SIG-M5 treated with dmso at 0.1 percent for 504 hours (cell line): ENCODE results near the gene GPATCH4.

Experiments used
- DNase-seq: peaks from one replicate; lab custom pipeline; 2025; ENCODE audit not compliant: unreplicated experiment; lab: John Stamatoyannopoulos, UW

Gene GPATCH4

DNA sequence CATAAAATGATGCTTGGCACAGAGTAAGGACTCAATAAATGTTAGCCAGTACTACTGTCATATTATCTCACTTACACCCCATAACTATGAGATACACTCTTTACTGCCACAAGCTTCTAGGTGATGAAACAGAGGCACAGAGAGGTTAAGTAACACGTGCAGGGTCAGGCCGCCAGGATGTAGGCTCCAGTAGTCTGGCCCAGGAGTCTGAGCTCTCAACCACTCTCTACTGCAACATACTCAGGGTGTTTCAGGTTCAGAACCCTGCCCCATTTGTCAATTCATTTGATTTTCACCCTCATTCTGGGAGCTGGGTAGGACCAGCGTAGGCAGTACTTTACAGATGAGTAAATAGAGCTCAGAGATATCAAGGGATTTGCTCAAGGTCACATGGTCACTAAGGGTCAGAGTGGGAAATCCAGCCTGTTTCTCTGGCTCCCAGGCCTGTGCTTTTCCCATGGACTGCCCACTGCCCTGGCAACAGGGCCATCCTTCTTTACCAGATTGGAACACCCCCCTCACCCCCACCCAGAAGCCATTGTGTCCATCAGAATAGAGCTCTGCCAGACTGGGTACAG is 50.1 kb downstream of the GPATCH4 start:
- DNase-seq = peak; percentile 38

DNA sequence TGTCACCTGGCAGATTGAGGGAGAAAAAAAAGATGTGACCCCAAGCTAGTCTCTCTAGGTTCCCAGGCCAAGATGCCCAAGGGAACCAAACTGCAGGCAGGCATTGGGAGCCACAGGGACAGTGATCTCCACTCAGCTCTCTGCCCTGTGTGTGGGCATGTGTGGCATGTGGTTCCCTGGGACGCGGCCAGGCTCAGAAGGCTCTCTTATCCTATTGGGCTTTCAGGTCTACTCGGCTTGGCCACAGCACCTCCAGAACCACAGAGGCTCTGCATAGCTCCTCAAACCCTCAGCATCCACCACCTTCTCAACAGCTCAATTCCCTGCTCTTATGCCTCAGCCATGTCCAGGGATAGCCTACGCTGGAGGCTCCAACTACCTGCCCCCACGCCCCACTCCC is 50.9 kb downstream of the GPATCH4 start:
- DNase-seq = no peak

DNA sequence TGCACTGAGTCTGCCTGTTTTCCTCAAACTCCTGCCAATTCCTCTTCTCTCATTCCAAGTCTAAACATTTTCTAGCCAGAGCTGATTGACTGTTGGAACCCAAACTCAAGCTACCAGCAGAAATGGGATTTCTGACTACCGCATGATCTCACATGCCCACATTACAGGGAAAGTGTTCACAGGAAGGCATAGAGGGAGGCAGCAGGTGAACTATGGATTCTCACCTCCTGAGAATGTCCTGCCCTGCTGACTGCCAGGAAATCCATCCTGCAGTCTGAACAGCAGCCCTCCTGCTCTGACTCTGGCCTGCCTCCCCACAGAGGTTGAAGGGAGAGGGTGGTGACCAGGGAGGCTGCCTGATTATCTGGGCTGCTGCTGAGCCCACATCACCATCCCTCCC is 51.4 kb downstream of the GPATCH4 start:
- DNase-seq = no peak

DNA sequence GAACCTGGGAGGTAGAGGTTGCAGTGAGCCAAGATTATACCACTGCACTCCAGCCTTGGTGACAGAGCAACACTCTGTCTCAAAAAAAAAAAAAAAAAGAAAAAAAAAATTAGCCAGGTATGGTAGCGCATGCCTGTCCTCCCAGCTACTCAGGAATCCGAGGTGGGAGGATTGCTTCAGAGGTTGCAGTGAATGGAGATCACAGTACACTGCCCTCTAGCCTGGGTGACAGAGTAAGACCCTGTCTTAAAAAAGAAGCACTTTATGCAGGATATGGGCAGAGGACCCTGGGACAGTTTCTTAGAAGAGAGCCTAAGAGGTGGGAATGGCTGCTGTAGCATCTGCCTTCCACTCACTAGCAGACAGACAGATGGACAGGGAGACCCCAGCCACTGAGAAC is 51.9 kb downstream of the GPATCH4 start:
- DNase-seq = no peak

DNA sequence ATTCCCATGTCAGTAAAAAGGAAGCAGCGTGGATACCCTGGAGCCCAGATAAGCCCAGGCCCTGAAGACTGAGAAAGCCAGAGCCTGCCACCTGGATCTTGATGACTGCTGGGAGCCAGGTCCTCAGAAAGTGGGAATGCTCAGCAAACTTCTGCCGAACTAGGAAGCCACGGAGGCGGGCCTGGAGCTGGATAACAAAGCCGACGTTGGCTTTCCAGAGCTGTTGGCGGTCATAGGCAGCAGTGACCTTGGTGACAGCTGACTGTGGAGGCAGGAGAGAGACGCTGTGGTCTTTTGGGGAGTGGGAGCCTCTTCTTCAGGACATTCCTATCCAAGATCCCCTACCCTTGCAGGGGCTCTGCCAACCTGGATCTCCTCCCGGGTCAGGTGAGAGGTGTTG is 53.3 kb downstream of the GPATCH4 start:
- no peak for DNase-seq

DNA sequence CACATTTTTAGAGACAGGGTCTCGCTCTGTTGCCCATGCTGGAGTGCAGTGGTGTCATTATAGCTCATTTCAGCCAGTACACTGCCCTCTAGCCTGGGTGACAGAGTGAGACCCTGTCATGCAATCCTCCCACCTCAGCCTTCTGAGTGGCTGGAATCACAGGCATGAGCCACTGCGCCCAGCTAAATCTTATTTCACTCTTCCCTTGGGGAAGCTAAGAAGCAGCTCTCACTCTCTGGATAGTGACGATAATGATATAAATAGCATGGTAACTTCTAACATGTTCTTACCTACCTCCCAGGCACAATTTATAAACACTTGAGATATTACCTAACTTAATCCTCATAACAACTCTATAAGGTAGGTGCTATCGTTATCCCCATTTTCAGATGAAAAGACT is 53.8 kb downstream of the GPATCH4 start:
- no peak for DNase-seq

DNA sequence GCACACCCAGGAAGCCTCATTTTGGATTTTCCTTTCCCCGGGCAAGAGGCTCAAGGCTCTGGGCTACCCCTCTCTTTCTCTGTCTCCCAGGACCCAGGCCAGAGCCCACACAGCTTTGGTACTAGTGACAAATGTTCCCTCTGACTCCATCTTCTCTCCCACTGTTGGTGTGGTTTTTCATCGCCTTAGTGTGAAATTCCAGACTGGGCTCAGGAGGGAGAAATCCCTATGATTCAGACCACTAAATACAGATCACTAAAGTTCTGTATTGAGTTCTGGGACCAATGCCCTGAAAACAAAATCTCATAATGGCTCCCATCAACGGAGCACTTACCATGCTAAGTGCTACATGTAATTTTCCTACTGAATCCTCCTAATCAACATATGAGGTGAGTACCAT is 55.0 kb downstream of the GPATCH4 start:
- no peak for DNase-seq

DNA sequence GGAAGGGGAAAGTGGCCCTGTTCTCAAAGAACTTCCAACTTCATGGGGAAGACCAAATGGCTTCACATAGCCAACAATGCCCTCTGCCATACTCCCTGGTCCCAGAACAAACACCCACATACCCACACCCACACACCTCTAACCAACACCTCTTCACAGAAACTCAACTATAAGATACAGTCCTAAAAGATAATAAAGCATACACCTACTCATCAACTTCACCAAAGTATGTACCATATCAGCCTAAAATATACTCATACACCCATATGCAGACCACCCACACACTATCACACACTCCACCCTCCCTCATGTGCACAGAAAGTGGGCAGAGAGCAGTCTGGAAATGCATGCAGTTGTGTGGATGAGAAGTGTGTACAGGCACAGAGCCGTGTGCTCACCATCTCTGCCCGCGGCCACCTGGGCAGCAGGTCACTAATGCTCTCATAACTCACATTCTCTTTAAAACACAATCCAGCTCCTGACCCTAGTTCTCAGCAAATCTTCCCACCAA is 56.6 kb downstream of the GPATCH4 start:
- no peak for DNase-seq
